Lung (tissue), 12 donors: ENCODE results near the gene TMEM135. TPM values are rescaled to one million over a fixed set of nuclear protein-coding genes. Genes with fewer than 3 reads are reported as not detected.

Experiments
- ATAC-seq: fragments of 200-7000 bp; cut with Tn5 transposase; one replicate; pipeline ENCODE4 v1.9.1; 2020; ENCODE audit warnings: moderate number of reproducible peaks; ENCODE audit not compliant: insufficient read depth, low FRiP score
- DNase-seq, 3 donors: peaks; one replicate each; pipeline ENCODE4 v3.0.0-alpha.2; 2013 to 2017
- H3K27ac ChIP-seq, 2 donors: one replicate each; pipeline ENCODE4 v1.5.1; 2013; ENCODE audit warnings: mild to moderate bottlenecking in 2 of 2, moderate library complexity in 2 of 2, control low read depth in 1 of 2, inconsistent platforms in 1 of 2, low read depth in 1 of 2, low read length in 1 of 2
- H3K27me3 ChIP-seq, 3 donors: one replicate each; pipeline ENCODE4 v1.5.1; 2013; ENCODE audit warnings: low read length in 2 of 3; ENCODE audit not compliant: control insufficient read depth in 3 of 3, insufficient read depth in 3 of 3
- H3K36me3 ChIP-seq, 4 donors: one replicate each; pipeline ENCODE4 v1.5.1; 2013; ENCODE audit warnings: low read length in 4 of 4, mild to moderate bottlenecking in 1 of 4, moderate library complexity in 1 of 4; ENCODE audit not compliant: control insufficient read depth in 4 of 4, insufficient read depth in 4 of 4
- H3K4me1 ChIP-seq, 5 donors: one replicate each; pipeline ENCODE4 v1.5.1; 2013; ENCODE audit warnings: low read length in 5 of 5, mild to moderate bottlenecking in 2 of 5, moderate library complexity in 1 of 5; ENCODE audit not compliant: control insufficient read depth in 5 of 5, insufficient read depth in 5 of 5
- H3K4me3 ChIP-seq: one replicate; pipeline ENCODE4 v1.5.1; 2013; ENCODE audit warnings: mild to moderate bottlenecking, control low read depth, moderate library complexity
- H3K9ac ChIP-seq, 2 donors: one replicate each; pipeline ENCODE4 v1.5.1; 2013; ENCODE audit warnings: low read length in 2 of 2, control low read depth in 1 of 2; ENCODE audit not compliant: insufficient read depth in 1 of 2
- H3K9me3 ChIP-seq, 4 donors: one replicate each; pipeline ENCODE4 v1.5.1; 2013; ENCODE audit warnings: low read length in 3 of 4, mild to moderate bottlenecking in 1 of 4, moderate library complexity in 1 of 4; ENCODE audit not compliant: control insufficient read depth in 4 of 4, insufficient read depth in 3 of 4
- CTCF ChIP-seq: IDR thresholded peaks from 2 replicates; pipeline ENCODE4 v1.5.1; 2012; ENCODE audit warnings: mild to moderate bottlenecking; ENCODE audit errors: control extremely low read depth, extremely low read depth
- WGBS, 2 donors: extraction: QIAGEN DNeasy Blood & Tissue Kit; methylation state at CpG; one replicate each; pipeline ENCODE4 v1.1.7; 2013; 5-methylcytosine and 5-hydroxymethylcytosine counted together
- polyA plus RNA-seq, 2 donors: library from polyadenylated mRNA; stranded (reverse); fragments of 200-250 nt; gene quantifications; one replicate each; pipeline ENCODE4 v1.2.1, GENCODE V29; 2013
- total RNA-seq, 2 donors: library from RNA; depleted of rRNA in 1 of 2; stranded (reverse); fragments of >200 nt in 1 of 2; gene quantifications; one replicate each; pipeline ENCODE4 v1.2.1, GENCODE V29; 2014 to 2021
- donor health status: control.
- donor health status: control.
- donor health status: Bipolar disorder and iron deficiency.
- donor health status: healthy.
- donor health status: DM: yes; HTN: yes; CAD: no.

Gene TMEM135
- total and polyA plus RNA-seq, 4 donors = 5.9 to 42.0 (median 11.5) TPM

DNA sequence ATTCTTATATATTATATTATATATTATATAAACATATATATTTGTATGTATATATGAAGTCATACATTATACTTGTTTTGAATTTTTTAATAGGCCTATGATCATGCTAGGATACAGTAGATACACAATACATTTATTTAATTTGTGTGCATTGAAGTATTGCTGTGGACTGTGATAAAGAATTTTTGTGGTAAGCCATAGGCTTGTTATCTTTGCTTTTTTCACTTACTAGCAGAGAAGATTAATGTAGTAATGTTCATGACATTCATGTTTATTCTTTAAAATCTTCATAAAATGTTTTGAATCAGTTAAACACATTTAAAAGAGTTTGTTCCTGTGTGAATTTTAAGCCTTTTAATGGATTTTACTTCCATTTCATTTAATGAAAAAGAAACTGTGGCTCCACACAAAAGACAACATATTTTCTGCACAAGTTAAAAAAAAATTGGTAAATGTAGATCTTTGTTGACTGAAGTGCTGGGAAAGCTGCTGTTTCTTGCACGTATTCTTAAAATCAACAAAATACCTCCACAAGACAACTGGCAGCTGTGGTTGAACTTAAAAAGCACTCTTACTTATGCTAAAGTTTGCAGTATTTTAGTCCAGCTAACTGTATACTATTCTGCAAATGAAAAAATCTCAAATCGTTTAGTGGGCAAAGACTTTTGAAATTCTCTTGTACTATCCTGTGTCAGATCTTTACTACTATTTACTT is 156.2 kb downstream of the TMEM135 start:
- 75 to 79% methylated on average over 2 of the region's 2 CpGs for WGBS, 2 donors
- no peaks in the 10 kb centered on the region for H3K27me3 ChIP-seq
- H3K9me3 ChIP-seq = no peaks in the 10 kb centered on the region
- H3K27ac ChIP-seq = no peak overlapping the region
- no peak for ATAC-seq
- peaks cover 0 to 8% (median 3%) of the 10 kb centered on the region in 5 donors for H3K4me1 ChIP-seq
- H3K9ac ChIP-seq = no peak overlapping the region
- no peak overlapping the region for H3K4me3 ChIP-seq
- peak; percentile 32 to 92 (median 88) for DNase-seq
- no peak for TF ChIP-seq CTCF
- no peaks in the 10 kb centered on the region for H3K36me3 ChIP-seq

GRCh38 chr11:87194985-87195820 is 157.5 kb downstream of the TMEM135 start:
- WGBS, 2 donors = 91 to 95% methylated on average over 14 of the region's 14 CpGs

GRCh38 chr11:87198266-87198881 is 160.6 kb downstream of the TMEM135 start:
- WGBS, 2 donors = 79 to 90% methylated on average over 3 of the region's 3 CpGs

More at GRCh38 chr11:87194985-87195820, 157.5 kb downstream of the TMEM135 start:
- H3K9me3 ChIP-seq = no peaks in the 10 kb centered on the region
- DNase-seq = peak in 1 of 3 donors; percentile 10
- no peak overlapping the region for H3K9ac ChIP-seq
- H3K27ac ChIP-seq = no peak overlapping the region
- no peak overlapping the region for H3K4me3 ChIP-seq
- H3K27me3 ChIP-seq = no peaks in the 10 kb centered on the region
- no peak for TF ChIP-seq CTCF
- peaks cover 0 to 8% (median 3%) of the 10 kb centered on the region in 5 donors for H3K4me1 ChIP-seq
- ATAC-seq = no peak
- H3K36me3 ChIP-seq = no peaks in the 10 kb centered on the region

More at GRCh38 chr11:87198266-87198881, 160.6 kb downstream of the TMEM135 start:
- no peak overlapping the region for H3K4me3 ChIP-seq
- TF ChIP-seq CTCF = no peak
- H3K9ac ChIP-seq = no peak overlapping the region
- no peaks in the 10 kb centered on the region for H3K27me3 ChIP-seq
- no peak for DNase-seq
- H3K27ac ChIP-seq = no peak overlapping the region
- no peaks in the 10 kb centered on the region for H3K36me3 ChIP-seq
- peaks cover 0 to 8% (median 3%) of the 10 kb centered on the region in 5 donors for H3K4me1 ChIP-seq
- no peak for ATAC-seq
- no peaks in the 10 kb centered on the region for H3K9me3 ChIP-seq
